DND-41 (cell line): Measurements from ENCODE around the gene SPACDR.

ENCODE experiments used
- ATAC-seq: fragments of 200-7000 bp; cut with Tn5 transposase; 3 replicates; pipeline ENCODE4 v1.9.1; 2021; ENCODE audit warnings: low read depth; ENCODE audit not compliant: insufficient read depth
- DNase-seq: peaks from one replicate; pipeline ENCODE4 v3.0.0-alpha.2; 2020
- H2AFZ ChIP-seq: 2 replicates; pipeline ENCODE4 v1.6.0; 2012; ENCODE audit warnings: low read depth, low read length
- H3K27ac ChIP-seq: 2 replicates; pipeline ENCODE4 v1.5.1; 2012; ENCODE audit warnings: low read length, inconsistent platforms
- H3K27me3 ChIP-seq: fragments of 200-600 bp; sonication (generic); 2 replicates; pipeline ENCODE4 v1.6.0; 2012; ENCODE audit warnings: low read length, mild to moderate bottlenecking, inconsistent platforms; ENCODE audit not compliant: insufficient read depth, poor library complexity
- H3K36me3 ChIP-seq: 2 replicates; pipeline ENCODE4 v1.5.1; 2012; ENCODE audit warnings: low read length, inconsistent platforms; ENCODE audit not compliant: insufficient read depth
- H3K4me1 ChIP-seq: 2 replicates; pipeline ENCODE4 v1.5.1; 2012; ENCODE audit warnings: mild to moderate bottlenecking, low read length; ENCODE audit not compliant: insufficient read depth
- H3K4me2 ChIP-seq: 2 replicates; pipeline ENCODE4 v1.6.0; 2012; ENCODE audit warnings: mild to moderate bottlenecking, moderate library complexity, low read length, inconsistent platforms; ENCODE audit not compliant: insufficient read depth
- H3K4me3 ChIP-seq, 2 experiments: fragments of 200-600 bp in 1 of 2; shearing (Covaris generic) in 1 of 2; 2 replicates each; pipeline ENCODE4 v1.5.1; 2012 to 2016; ENCODE audit warnings: inconsistent platforms in 2 of 2, low read length in 2 of 2, mild to moderate bottlenecking in 2 of 2, low read depth in 1 of 2, moderate library complexity in 1 of 2
- H3K79me2 ChIP-seq: 2 replicates; pipeline ENCODE4 v1.6.0; 2012; ENCODE audit warnings: low read length, inconsistent platforms; ENCODE audit not compliant: insufficient read depth
- H3K9ac ChIP-seq: 2 replicates; pipeline ENCODE4 v1.6.0; 2012; ENCODE audit warnings: low read depth, mild to moderate bottlenecking, inconsistent platforms, low read length, moderate library complexity
- H3K9me3 ChIP-seq: 2 replicates; pipeline ENCODE4 v1.5.1; 2012; ENCODE audit warnings: low read length, moderate library complexity, mild to moderate bottlenecking, inconsistent platforms; ENCODE audit not compliant: insufficient read depth, severe bottlenecking
- H4K20me1 ChIP-seq: 2 replicates; pipeline ENCODE4 v1.6.0; 2012; ENCODE audit warnings: low read length; ENCODE audit not compliant: insufficient read depth
- CTCF ChIP-seq: IDR thresholded peaks from 2 replicates; pipeline ENCODE4 v1.5.1; 2012; ENCODE audit warnings: borderline replicate concordance, low read length, moderate library complexity, mild to moderate bottlenecking; ENCODE audit not compliant: poor library complexity, severe bottlenecking; ENCODE audit errors: extremely low read depth
- EZH2 ChIP-seq: IDR thresholded peaks from 3 replicates; pipeline ENCODE4 v1.6.1; 2012; ENCODE audit warnings: borderline replicate concordance, low read depth, mild to moderate bottlenecking, moderate library complexity, low read length, inconsistent platforms; ENCODE audit not compliant: severe bottlenecking

SPACDR gene

GRCh38 chr7:100476101-100476780, 12.2 kb upstream of the SPACDR start:
- H3K27me3 ChIP-seq = no peaks in the 10 kb centered on the region
- peak overlapping the region; percentile 47; the same call in 1 of the 2 replicates for H3K27ac ChIP-seq
- H3K4me1 ChIP-seq = peaks cover 34% of the 10 kb centered on the region
- H3K9ac ChIP-seq = peak overlapping the region; percentile 93; the same call in 1 of the 2 replicates
- peaks cover 45% of the 10 kb centered on the region for H3K79me2 ChIP-seq
- ATAC-seq = no peak
- no peak for DNase-seq
- peaks cover 32% of the 10 kb centered on the region for H4K20me1 ChIP-seq
- no peak for TF ChIP-seq EZH2
- no peak for TF ChIP-seq CTCF
- no peaks in the 10 kb centered on the region for H3K9me3 ChIP-seq
- H2AFZ ChIP-seq = no peak overlapping the region
- H3K4me3 ChIP-seq = peak overlapping the region in 1 of 2 experiments; percentile 89; a peak in 2 of 4 replicates
- H3K36me3 ChIP-seq = peaks cover 55% of the 10 kb centered on the region
- H3K4me2 ChIP-seq = peak overlapping the region; percentile 84

- Histone ChIP-seq H3K36me3 (peaks cover 61% of the 10 kb centered on the region), H2AFZ (no peak overlapping the region), H3K9ac (peak overlapping the region; percentile 93; the same call in 1 of the 2 replicates), H3K4me3 (no peak overlapping the region), H4K20me1 (peaks cover 32% of the 10 kb centered on the region), H3K4me2 (peak overlapping the region; percentile 42), H3K27me3 (no peaks in the 10 kb centered on the region), H3K79me2 (peaks cover 45% of the 10 kb centered on the region), H3K9me3 (no peaks in the 10 kb centered on the region), H3K27ac (no peak overlapping the region), H3K4me1 (peaks cover 34% of the 10 kb centered on the region)
- ATAC-seq = no peak
- DNase-seq = no peak
- TF ChIP-seq CTCF (no peak), EZH2 (no peak)
These were observed 11.5 kb upstream of the SPACDR start for GRCh38 chr7:100475549-100475948.

GRCh38 chr7:100472854-100473499, 8.9 kb upstream of the SPACDR start:
- Histone ChIP-seq H2AFZ (no peak overlapping the region), H3K4me1 (peaks cover 32% of the 10 kb centered on the region), H3K27me3 (no peaks in the 10 kb centered on the region), H3K9me3 (no peaks in the 10 kb centered on the region), H3K4me2 (no peak overlapping the region), H3K9ac (no peak overlapping the region), H3K79me2 (peaks cover 32% of the 10 kb centered on the region), H3K36me3 (peaks cover 71% of the 10 kb centered on the region), H4K20me1 (peaks cover 47% of the 10 kb centered on the region), H3K4me3 (no peak overlapping the region), H3K27ac (peak overlapping the region; percentile 25; the same call in 1 of the 2 replicates)
- TF ChIP-seq EZH2 (no peak), CTCF (no peak)
- no peak for ATAC-seq
- no peak for DNase-seq
